Sigmoid colon (tissue), 3 donors: ENCODE measurements around the gene GK.

Source experiments
- CTCF ChIP-seq, 4 experiments: fragments of 450-650 bp in 3 of 4; fragments of 200-600 bp in 1 of 4; IDR thresholded peaks; one replicate each; pipeline ENCODE4 v1.5.1; 2016 to 2019; ENCODE audit warnings: antibody characterized with exemption in 4 of 4, mild to moderate bottlenecking in 3 of 4, moderate library complexity in 2 of 4
- POLR2A ChIP-seq, 2 donors: fragments of 450-650 bp; IDR thresholded peaks; one replicate each; pipeline ENCODE4 v1.6.1; 2016; ENCODE audit warnings: antibody characterized with exemption in 2 of 2, mild to moderate bottlenecking in 2 of 2, moderate library complexity in 2 of 2

DNA sequence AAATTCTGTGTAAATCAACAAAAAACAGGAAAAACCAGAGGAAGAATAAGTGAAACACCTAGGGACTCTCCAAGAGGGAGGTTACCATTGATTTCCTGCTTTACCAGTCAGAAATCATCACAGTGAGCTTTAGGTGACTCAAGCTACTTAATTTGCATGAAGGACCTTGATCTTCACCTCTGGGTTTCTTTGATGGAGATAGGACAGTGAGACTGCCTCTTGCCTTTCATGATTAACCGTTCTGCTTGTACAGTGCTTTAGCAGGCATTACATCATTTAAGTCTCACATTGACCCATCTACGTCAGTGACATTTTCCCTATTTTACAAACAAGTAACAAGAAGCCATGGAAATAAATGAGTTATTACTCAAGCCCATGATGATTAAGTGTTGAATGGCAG, 3.4 kb upstream of the GK start:
- TF ChIP-seq POLR2A (IDR thresholded peaks at IDR 0.05) (no peak), CTCF (IDR thresholded peaks at IDR 0.05) (no peak)
